Activated B cell treated with CpG ODN at 0.5 μM for 24 hours (primary cell): Measurements from ENCODE around the gene HSD3B2. TPM values are rescaled to one million over a fixed set of nuclear protein-coding genes. Genes with fewer than 3 reads are reported as not detected.

Experiments
- ATAC-seq: fragments of 200-7000 bp; cut with Tn5 transposase; one replicate; pipeline ENCODE4 v1.10.0; 2021; ENCODE audit warnings: low read depth, mild to moderate bottlenecking, moderate library complexity
- CTCF ChIA-PET: fragments of 350-600 bp; sonication (Branson Sonifier 250); formaldehyde crosslinking; loops from one replicate; lab custom pipeline; 2021; ENCODE audit warnings: antibody characterized with exemption; lab: Charles Lee
- POLR2A ChIA-PET: fragments of 350-600 bp; sonication (Branson Sonifier 250); formaldehyde crosslinking; loops from one replicate; lab custom pipeline; 2021; ENCODE audit warnings: antibody characterized with exemption; lab: Charles Lee
- DNase-seq: peaks from one replicate; pipeline ENCODE4 v3.0.0; 2022
- H3K27ac Mint-ChIP-seq: one replicate; pipeline ENCODE4 v1.8.0; 2020; ENCODE audit warnings: mixed read lengths
- H3K27me3 Mint-ChIP-seq: one replicate; pipeline ENCODE4 v1.8.0; 2021; ENCODE audit warnings: mixed read lengths
- H3K36me3 Mint-ChIP-seq: one replicate; pipeline ENCODE4 v1.8.0; 2021; ENCODE audit warnings: low read depth, mixed read lengths
- H3K4me1 Mint-ChIP-seq: one replicate; pipeline ENCODE4 v1.8.0; 2021; ENCODE audit warnings: mixed read lengths
- H3K4me3 Mint-ChIP-seq: one replicate; pipeline ENCODE4 v1.8.0; 2020; ENCODE audit warnings: mild to moderate bottlenecking, mixed read lengths
- H3K9me3 Mint-ChIP-seq: one replicate; pipeline ENCODE4 v1.8.0; 2020; ENCODE audit warnings: mixed read lengths
- CTCF ChIP-seq: fragments of 200-600 bp; IDR thresholded peaks from one replicate; pipeline ENCODE4 v1.8.0; 2022; ENCODE audit warnings: antibody characterized with exemption, mild to moderate bottlenecking
- intact Hi-C: fragments of 100-400 bp; cut with micrococcal nuclease; formaldehyde crosslinking; loops from one replicate; pipeline ENCODE4 v1.15.1; 2024
- total RNA-seq: library from RNA; stranded (reverse); gene quantifications from 2 replicates; pipeline ENCODE4 v1.2.3, GENCODE V29; 2022

Gene HSD3B2
- total RNA-seq: not detected in 2 replicates

GRCh38 chr1:119414950-119415349 is at the start of gene HSD3B2:
HSD3B2 (plus strand) TSS chr1:119415150; CDS start chr1:119415420, 270 bp downstream.
- H3K4me1 Mint-ChIP-seq: no peaks in the 10 kb centered on the region
- ATAC-seq (no peak), DNase-seq (no peak)
- H3K27me3 Mint-ChIP-seq: no peaks in the 10 kb centered on the region
- intact Hi-C loops: no loop called here
- H3K9me3 Mint-ChIP-seq: no peaks in the 10 kb centered on the region
- H3K4me3 Mint-ChIP-seq: no peak within 1 kb of the TSS
- CTCF ChIA-PET: no interaction called here
- POLR2A ChIA-PET: no interaction called here
- no peaks in the 10 kb centered on the region for H3K36me3 Mint-ChIP-seq
- TF ChIP-seq CTCF: no peak
- H3K27ac Mint-ChIP-seq: no peak within 1 kb of the TSS

GRCh38 chr1:119366424-119366823 is 48.5 kb upstream of the HSD3B2 start:
- TF ChIP-seq CTCF: no peak
- CTCF ChIA-PET: interaction anchor here (1.1 kb wide), 1 partner anchor 91 kb away, joined by 5 read pairs; no protein-coding TSS in a partner anchor
- H3K4me3 Mint-ChIP-seq: no peak overlapping the region
- DNase-seq (no peak), ATAC-seq (no peak)
- POLR2A ChIA-PET: no interaction called here
- peaks cover 7% of the 10 kb centered on the region for H3K27me3 Mint-ChIP-seq
- no peaks in the 10 kb centered on the region for H3K9me3 Mint-ChIP-seq
- H3K36me3 Mint-ChIP-seq: no peaks in the 10 kb centered on the region
- intact Hi-C loops: no loop called here
- H3K4me1 Mint-ChIP-seq: no peaks in the 10 kb centered on the region
- H3K27ac Mint-ChIP-seq: no peak overlapping the region

- Mint-ChIP-seq H3K27me3 (peaks cover 7% of the 10 kb centered on the region), H3K4me1 (no peaks in the 10 kb centered on the region), H3K27ac (no peak overlapping the region), H3K4me3 (no peak overlapping the region), H3K9me3 (no peaks in the 10 kb centered on the region), H3K36me3 (no peaks in the 10 kb centered on the region)
- no peak for TF ChIP-seq CTCF
- POLR2A ChIA-PET: no interaction called here
- CTCF ChIA-PET: interaction anchor here (0.9 to 1.1 kb wide), 2 partner anchors 82 to 92 kb away, joined by 3 to 5 read pairs; no protein-coding TSS in a partner anchor
- intact Hi-C loops: loop anchor here (1.0 kb wide), 3 partner anchors 81 to 1216 kb away; no protein-coding TSS in a partner anchor
- DNase-seq (no peak), ATAC-seq (no peak)
Observed at GRCh38 chr1:119367432-119368124, 47.4 kb upstream of the HSD3B2 start.

GRCh38 chr1:119368554-119368953 is 46.4 kb upstream of the HSD3B2 start, which contains the start of gene HAO2:
HAO2 (plus strand) TSS chr1:119368785; CDS start chr1:119381086, 12,301 bp downstream.
- ATAC-seq: no peak
- ChIA-PET CTCF (no interaction called here), POLR2A (no interaction called here)
- H3K27me3 Mint-ChIP-seq: peaks cover 7% of the 10 kb centered on the region
- intact Hi-C loops: no loop called here
- H3K36me3 Mint-ChIP-seq: no peaks in the 10 kb centered on the region
- DNase-seq: no peak
- no peaks in the 10 kb centered on the region for H3K9me3 Mint-ChIP-seq
- no peaks in the 10 kb centered on the region for H3K4me1 Mint-ChIP-seq
- no peak for TF ChIP-seq CTCF
- no peak within 1 kb of the TSS for H3K27ac Mint-ChIP-seq
- no peak within 1 kb of the TSS for H3K4me3 Mint-ChIP-seq

- H3K36me3 Mint-ChIP-seq: no peaks in the 10 kb centered on the region
- H3K4me1 Mint-ChIP-seq: no peaks in the 10 kb centered on the region
- DNase-seq: no peak
- H3K27me3 Mint-ChIP-seq: peaks cover 7% of the 10 kb centered on the region
- POLR2A ChIA-PET: no interaction called here
- peaks cover 3% of the 10 kb centered on the region for H3K9me3 Mint-ChIP-seq
- intact Hi-C loops: no loop called here
- H3K27ac Mint-ChIP-seq: no peak overlapping the region
- CTCF ChIA-PET: no interaction called here
- no peak overlapping the region for H3K4me3 Mint-ChIP-seq
- no peak for ATAC-seq
- no peak for TF ChIP-seq CTCF
Observed at GRCh38 chr1:119370748-119371147, 44.2 kb upstream of the HSD3B2 start.
